Measurements from ENCODE around the gene RIIAD1. TPM values are rescaled to one million over a fixed set of nuclear protein-coding genes. Genes with fewer than 3 reads are reported as not detected.

The RIIAD1 gene
- total RNA-seq, 1 experiment from 2014 or later: not detected

GRCh38 chr1:151716771-151717631 is 4.3 kb upstream of the RIIAD1 start, which contains the start of gene CELF3:
TSS of gene CELF3 (minus strand) at chr1:151716803. CDS start at chr1:151716020, 783 bp downstream.
- Histone ChIP-seq H3K27me3 (ENCODE audit: control insufficient read depth, insufficient read depth, low read length) (peaks cover 4% of the 10 kb centered on the region), H3K4me1 (ENCODE audit: control insufficient read depth, insufficient read depth, low read length) (peaks cover 7% of the 10 kb centered on the region), H3K27ac (ENCODE audit: low read length) (no peak within 1 kb of the TSS), H3K36me3 (ENCODE audit: control insufficient read depth, insufficient read depth, low read length) (no peaks in the 10 kb centered on the region), H3K4me3 (ENCODE audit: low read depth in 2 of 2, low read length in 2 of 2) (no peak within 1 kb of the TSS), H3K9me3 (ENCODE audit: control insufficient read depth, insufficient read depth, low read depth, low read length) (no peaks in the 10 kb centered on the region)
- ATAC-seq: no peak
- POLR2A ChIA-PET: interaction anchor here (0.6 kb wide), 1 partner anchor 10 kb away, joined by 9 read pairs; no protein-coding TSS in a partner anchor
- in situ Hi-C loops (cut with HindIII; ENCODE audit: low pct_unique_long_range_greater_than_20kb, low sequenced_read_pairs) (no loop called here), intact Hi-C loops (cut with micrococcal nuclease; ENCODE audit: unreplicated experiment) (no loop called here)
- CTCF ChIA-PET: interaction anchor here (0.7 kb wide), 1 partner anchor 105 kb away, joined by 5 read pairs; the partner anchor contains the start of gene SNX27
- no TSS peak for BruUV-seq (replicated peaks)
- TF ChIP-seq POLR2AphosphoS5 (IDR thresholded peaks at IDR 0.05; ENCODE audit: low read depth, low read length) (no peak), TCF7L2 (IDR thresholded peaks at IDR 0.05; ENCODE audit: low read depth, low read length) (no peak), REST (IDR thresholded peaks at IDR 0.05; ENCODE audit: insufficient read depth in 1 of 2, low read depth in 2 of 2, low read length in 1 of 2) (peak; percentile 78 to 86), CTCF (IDR thresholded peaks at IDR 0.05) (no peak), SIN3A (IDR thresholded peaks at IDR 0.05; ENCODE audit: borderline replicate concordance, insufficient read depth, low read depth, low read length) (no peak)
- no peak for DNase-seq (ENCODE audit: low read depth, low spot score)

GRCh38 chr1:151718011-151718431 is 3.3 kb upstream of the RIIAD1 start:
- BruUV-seq (replicated peaks): no TSS peak
- Histone ChIP-seq H3K9me3 (ENCODE audit: control insufficient read depth, insufficient read depth, low read depth, low read length) (no peaks in the 10 kb centered on the region), H3K4me1 (ENCODE audit: control insufficient read depth, insufficient read depth, low read length) (peaks cover 7% of the 10 kb centered on the region), H3K27me3 (ENCODE audit: control insufficient read depth, insufficient read depth, low read length) (peaks cover 10% of the 10 kb centered on the region), H3K36me3 (ENCODE audit: control insufficient read depth, insufficient read depth, low read length) (no peaks in the 10 kb centered on the region), H3K27ac (ENCODE audit: low read length) (no peak overlapping the region), H3K4me3 (ENCODE audit: low read depth in 2 of 2, low read length in 2 of 2) (no peak overlapping the region)
- intact Hi-C loops (cut with micrococcal nuclease; ENCODE audit: unreplicated experiment) (no loop called here), in situ Hi-C loops (cut with HindIII; ENCODE audit: low pct_unique_long_range_greater_than_20kb, low sequenced_read_pairs) (no loop called here)
- CTCF ChIA-PET: no interaction called here
- POLR2A ChIA-PET: no interaction called here
- TF ChIP-seq TCF7L2 (IDR thresholded peaks at IDR 0.05; ENCODE audit: low read depth, low read length) (no peak), SIN3A (IDR thresholded peaks at IDR 0.05; ENCODE audit: borderline replicate concordance, insufficient read depth, low read depth, low read length) (no peak), POLR2AphosphoS5 (IDR thresholded peaks at IDR 0.05; ENCODE audit: low read depth, low read length) (no peak), REST (IDR thresholded peaks at IDR 0.05; ENCODE audit: insufficient read depth in 1 of 2, low read depth in 2 of 2, low read length in 1 of 2) (no peak), CTCF (IDR thresholded peaks at IDR 0.05) (no peak)
- ATAC-seq (no peak), DNase-seq (ENCODE audit: low read depth, low spot score) (no peak)

Measured in Panc1 (cell line).